ENCODE measurements around the gene FAM120B. TPM values are rescaled to one million over a fixed set of nuclear protein-coding genes. Genes with fewer than 3 reads are reported as not detected.

Gene FAM120B
- total and polyA plus RNA-seq, 2 experiments from 2014 or later: 7.2 to 16.7 TPM

DNA sequence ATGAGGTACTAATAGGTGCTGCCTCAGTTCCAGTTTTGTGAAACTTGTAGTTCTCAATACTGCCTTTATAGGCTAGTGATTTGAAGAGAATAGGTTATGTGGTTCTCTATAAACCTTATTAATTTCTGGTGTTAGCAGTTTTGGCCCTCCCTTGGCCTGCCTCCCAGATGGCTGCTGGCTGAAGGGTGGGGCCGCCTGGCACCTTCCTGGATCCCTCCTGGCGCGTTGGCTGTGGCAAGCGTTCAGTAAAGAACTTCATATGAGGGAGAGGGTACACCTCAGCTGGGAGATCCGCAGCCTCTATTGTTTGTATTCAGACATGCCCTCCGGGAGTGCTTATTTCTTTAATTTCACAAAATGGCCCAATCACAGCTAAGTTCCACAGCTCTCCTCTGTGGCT lies 51.9 kb downstream of the FAM120B start (continued):
- TF ChIP-seq, protein P1, sequence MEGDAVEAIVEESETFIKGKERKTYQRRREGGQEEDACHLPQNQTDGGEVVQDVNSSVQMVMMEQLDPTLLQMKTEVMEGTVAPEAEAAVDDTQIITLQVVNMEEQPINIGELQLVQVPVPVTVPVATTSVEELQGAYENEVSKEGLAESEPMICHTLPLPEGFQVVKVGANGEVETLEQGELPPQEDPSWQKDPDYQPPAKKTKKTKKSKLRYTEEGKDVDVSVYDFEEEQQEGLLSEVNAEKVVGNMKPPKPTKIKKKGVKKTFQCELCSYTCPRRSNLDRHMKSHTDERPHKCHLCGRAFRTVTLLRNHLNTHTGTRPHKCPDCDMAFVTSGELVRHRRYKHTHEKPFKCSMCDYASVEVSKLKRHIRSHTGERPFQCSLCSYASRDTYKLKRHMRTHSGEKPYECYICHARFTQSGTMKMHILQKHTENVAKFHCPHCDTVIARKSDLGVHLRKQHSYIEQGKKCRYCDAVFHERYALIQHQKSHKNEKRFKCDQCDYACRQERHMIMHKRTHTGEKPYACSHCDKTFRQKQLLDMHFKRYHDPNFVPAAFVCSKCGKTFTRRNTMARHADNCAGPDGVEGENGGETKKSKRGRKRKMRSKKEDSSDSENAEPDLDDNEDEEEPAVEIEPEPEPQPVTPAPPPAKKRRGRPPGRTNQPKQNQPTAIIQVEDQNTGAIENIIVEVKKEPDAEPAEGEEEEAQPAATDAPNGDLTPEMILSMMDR (conservative IDR thresholded peaks at IDR 0.05; ENCODE audit: low read depth in 2 of 2): no peak
- TF ChIP-seq EZH2phosphoT487 (IDR thresholded peaks at IDR 0.05; ENCODE audit: unreplicated experiment) (no peak), STAT1 (IDR thresholded peaks at IDR 0.05; ENCODE audit: unreplicated experiment) (no peak), POLR2AphosphoS5 (IDR thresholded peaks at IDR 0.05; ENCODE audit: low read depth) (no peak), CREB1 (CRISPR knock-in tag; IDR thresholded peaks at IDR 0.05; ENCODE audit: low read depth) (no peak), ZNF114 (CRISPR knock-in tag; IDR thresholded peaks at IDR 0.05) (no peak), EZH2 (IDR thresholded peaks at IDR 0.05; ENCODE audit: low read depth, unreplicated experiment) (no peak), ZNF331 (CRISPR knock-in tag; IDR thresholded peaks at IDR 0.05; ENCODE audit: low read depth) (no peak), JUNB (IDR thresholded peaks at IDR 0.05; ENCODE audit: unreplicated experiment) (no peak), NANOG (IDR thresholded peaks at IDR 0.05; ENCODE audit: borderline replicate concordance) (no peak)
- TF ChIP-seq, protein P2, sequence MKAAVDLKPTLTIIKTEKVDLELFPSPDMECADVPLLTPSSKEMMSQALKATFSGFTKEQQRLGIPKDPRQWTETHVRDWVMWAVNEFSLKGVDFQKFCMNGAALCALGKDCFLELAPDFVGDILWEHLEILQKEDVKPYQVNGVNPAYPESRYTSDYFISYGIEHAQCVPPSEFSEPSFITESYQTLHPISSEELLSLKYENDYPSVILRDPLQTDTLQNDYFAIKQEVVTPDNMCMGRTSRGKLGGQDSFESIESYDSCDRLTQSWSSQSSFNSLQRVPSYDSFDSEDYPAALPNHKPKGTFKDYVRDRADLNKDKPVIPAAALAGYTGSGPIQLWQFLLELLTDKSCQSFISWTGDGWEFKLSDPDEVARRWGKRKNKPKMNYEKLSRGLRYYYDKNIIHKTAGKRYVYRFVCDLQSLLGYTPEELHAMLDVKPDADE (IDR thresholded peaks at IDR 0.05): no peak
- TF ChIP-seq, protein P3, sequence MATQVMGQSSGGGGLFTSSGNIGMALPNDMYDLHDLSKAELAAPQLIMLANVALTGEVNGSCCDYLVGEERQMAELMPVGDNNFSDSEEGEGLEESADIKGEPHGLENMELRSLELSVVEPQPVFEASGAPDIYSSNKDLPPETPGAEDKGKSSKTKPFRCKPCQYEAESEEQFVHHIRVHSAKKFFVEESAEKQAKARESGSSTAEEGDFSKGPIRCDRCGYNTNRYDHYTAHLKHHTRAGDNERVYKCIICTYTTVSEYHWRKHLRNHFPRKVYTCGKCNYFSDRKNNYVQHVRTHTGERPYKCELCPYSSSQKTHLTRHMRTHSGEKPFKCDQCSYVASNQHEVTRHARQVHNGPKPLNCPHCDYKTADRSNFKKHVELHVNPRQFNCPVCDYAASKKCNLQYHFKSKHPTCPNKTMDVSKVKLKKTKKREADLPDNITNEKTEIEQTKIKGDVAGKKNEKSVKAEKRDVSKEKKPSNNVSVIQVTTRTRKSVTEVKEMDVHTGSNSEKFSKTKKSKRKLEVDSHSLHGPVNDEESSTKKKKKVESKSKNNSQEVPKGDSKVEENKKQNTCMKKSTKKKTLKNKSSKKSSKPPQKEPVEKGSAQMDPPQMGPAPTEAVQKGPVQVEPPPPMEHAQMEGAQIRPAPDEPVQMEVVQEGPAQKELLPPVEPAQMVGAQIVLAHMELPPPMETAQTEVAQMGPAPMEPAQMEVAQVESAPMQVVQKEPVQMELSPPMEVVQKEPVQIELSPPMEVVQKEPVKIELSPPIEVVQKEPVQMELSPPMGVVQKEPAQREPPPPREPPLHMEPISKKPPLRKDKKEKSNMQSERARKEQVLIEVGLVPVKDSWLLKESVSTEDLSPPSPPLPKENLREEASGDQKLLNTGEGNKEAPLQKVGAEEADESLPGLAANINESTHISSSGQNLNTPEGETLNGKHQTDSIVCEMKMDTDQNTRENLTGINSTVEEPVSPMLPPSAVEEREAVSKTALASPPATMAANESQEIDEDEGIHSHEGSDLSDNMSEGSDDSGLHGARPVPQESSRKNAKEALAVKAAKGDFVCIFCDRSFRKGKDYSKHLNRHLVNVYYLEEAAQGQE (IDR thresholded peaks at IDR 0.05; ENCODE audit: unreplicated experiment): no peak

DNA sequence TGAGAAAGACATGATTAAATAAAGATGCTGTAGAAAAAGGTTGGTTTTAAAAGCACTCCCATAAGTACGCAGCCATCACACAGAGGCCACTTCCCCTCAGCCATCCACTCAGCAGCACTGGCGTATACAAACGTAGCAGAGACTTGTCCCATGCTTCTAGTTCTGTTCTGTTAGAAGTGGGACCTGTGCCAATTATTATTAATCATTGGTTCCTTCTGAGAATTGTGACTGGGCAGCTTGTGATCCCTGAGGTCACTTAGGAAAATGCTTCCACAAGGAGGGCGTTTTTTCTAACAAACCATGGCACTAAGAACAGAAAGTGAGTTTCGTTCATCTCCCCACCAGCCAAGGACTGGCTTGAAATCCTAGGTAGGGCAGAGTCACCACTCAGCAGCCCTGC lies 53.9 kb downstream of the FAM120B start:
- H3F3A ChIP-seq (replicated peaks; ENCODE audit: low read depth): no peaks in the 10 kb centered on the region
- H3K27me3 Mint-ChIP-seq (ENCODE audit: insufficient read depth, low read depth, poor library complexity): peaks cover 2% of the 10 kb centered on the region
- ATAC-seq: no peak
- no peak overlapping the region for H3K27ac Mint-ChIP-seq
- H4K20me1 ChIP-seq (replicated peaks; ENCODE audit: insufficient read depth): no peaks in the 10 kb centered on the region
- no peaks in the 10 kb centered on the region for H3K4me1 ChIP-seq (ENCODE audit: insufficient read depth)
- no peak overlapping the region for H3K4me3 Mint-ChIP-seq
- H3K27ac ChIP-seq (ENCODE audit: low read depth): no peak overlapping the region
- H3K36me3 Mint-ChIP-seq (ENCODE audit: low read depth): no peaks in the 10 kb centered on the region
- H3K9me3 Mint-ChIP-seq: 0 out of 3 replicates have a peak, but pooled peaks cover under 1% of the 10 kb centered on the region
- no peaks in the 10 kb centered on the region for H3K36me3 ChIP-seq (ENCODE audit: insufficient read depth)
- no peak overlapping the region for H2AFZ ChIP-seq
- no peak overlapping the region for H3K4me3 ChIP-seq
- H3K9me2 ChIP-seq (ENCODE audit: insufficient read depth): no peaks in the 10 kb centered on the region
- H3K27me3 ChIP-seq (ENCODE audit: insufficient read depth): no peaks in the 10 kb centered on the region
- DNase-seq (ENCODE audit: low spot score): no peak
- H3K4me1 Mint-ChIP-seq: peaks cover 9% of the 10 kb centered on the region
- no peak overlapping the region for H3K4me2 ChIP-seq
- no peaks in the 10 kb centered on the region for H3K79me2 ChIP-seq (replicated peaks; ENCODE audit: insufficient read depth)
- TF ChIP-seq, protein P3 (IDR thresholded peaks at IDR 0.05; ENCODE audit: unreplicated experiment): no peak
- TF ChIP-seq, protein P2 (IDR thresholded peaks at IDR 0.05): no peak
- TF ChIP-seq EZH2phosphoT487 (IDR thresholded peaks at IDR 0.05; ENCODE audit: unreplicated experiment): no peak
- TF ChIP-seq NANOG (IDR thresholded peaks at IDR 0.05; ENCODE audit: borderline replicate concordance): no peak

Measured in GM23338 (cell line).